GM23338 (cell line): ENCODE measurements around the gene TP53I3. TPM values are rescaled to one million over a fixed set of nuclear protein-coding genes. Genes with fewer than 3 reads are reported as not detected.
"Not testable (repeated sequence)": the region's sequence is repeated elsewhere in the genome, so short reads cannot be mapped to it uniquely, and the experiment has no call there.

Source experiments
- ATAC-seq: fragments of 200-7000 bp; cut with Tn5 transposase; 3 replicates; pipeline ENCODE4 v1.9.1; 2020
- DNase-seq: peaks from one replicate; pipeline ENCODE4 v3.0.0-alpha.2; 2015; ENCODE audit warnings: low spot score
- H2AFZ ChIP-seq: fragments of 200-600 bp; sonication (generic); 2 replicates; pipeline ENCODE4 v1.8.0; 2016; ENCODE audit warnings: antibody characterized with exemption, mild to moderate bottlenecking, moderate library complexity
- H3F3A ChIP-seq: fragments of 200-600 bp; sonication (generic); replicated peaks from 2 replicates; pipeline ENCODE4 v1.8.0; 2017; ENCODE audit warnings: antibody characterized with exemption, mixed run types, low read depth
- H3K27ac ChIP-seq: fragments of 200-600 bp; sonication (generic); 2 replicates; pipeline ENCODE4 v1.6.1; 2016; ENCODE audit warnings: low read depth
- H3K27me3 ChIP-seq: fragments of 200-600 bp; sonication (generic); 2 replicates; pipeline ENCODE4 v1.8.0; 2016; ENCODE audit warnings: mild to moderate bottlenecking, mixed run types, moderate library complexity; ENCODE audit not compliant: insufficient read depth
- H3K36me3 ChIP-seq: fragments of 200-600 bp; sonication (generic); 2 replicates; pipeline ENCODE4 v1.8.0; 2016; ENCODE audit warnings: mild to moderate bottlenecking; ENCODE audit not compliant: insufficient read depth
- H3K4me1 ChIP-seq: fragments of 200-600 bp; sonication (generic); 2 replicates; pipeline ENCODE4 v1.8.0; 2016; ENCODE audit warnings: mild to moderate bottlenecking, moderate library complexity; ENCODE audit not compliant: insufficient read depth
- H3K4me2 ChIP-seq: fragments of 200-600 bp; sonication (generic); 2 replicates; pipeline ENCODE4 v1.7.1; 2017; ENCODE audit warnings: mixed run types
- H3K4me3 ChIP-seq: fragments of 200-600 bp; sonication (generic); 2 replicates; pipeline ENCODE4 v1.6.1; 2016; ENCODE audit warnings: mixed run types
- H3K79me2 ChIP-seq: fragments of 200-600 bp; sonication (generic); replicated peaks from 2 replicates; pipeline ENCODE4 v1.8.0; 2017; ENCODE audit warnings: mild to moderate bottlenecking; ENCODE audit not compliant: insufficient read depth
- H3K9me2 ChIP-seq: fragments of 200-600 bp; sonication (generic); 2 replicates; pipeline ENCODE4 v1.8.0; 2017; ENCODE audit not compliant: insufficient read depth
- H4K20me1 ChIP-seq: fragments of 200-600 bp; sonication (generic); replicated peaks from 2 replicates; pipeline ENCODE4 v1.8.0; 2017; ENCODE audit warnings: mild to moderate bottlenecking; ENCODE audit not compliant: insufficient read depth
- H3K27ac Mint-ChIP-seq: 2 replicates; pipeline ENCODE4 v1.8.0; 2020; ENCODE audit warnings: inconsistent platforms, mild to moderate bottlenecking, moderate library complexity, mixed read lengths
- H3K27me3 Mint-ChIP-seq: 3 replicates; pipeline ENCODE4 v1.8.0; 2022; ENCODE audit warnings: low read depth, mild to moderate bottlenecking, moderate library complexity, mixed read lengths, inconsistent platforms; ENCODE audit not compliant: insufficient read depth, poor library complexity
- H3K36me3 Mint-ChIP-seq: 3 replicates; pipeline ENCODE4 v1.8.0; 2021; ENCODE audit warnings: low read depth, mild to moderate bottlenecking, inconsistent platforms, moderate library complexity, mixed read lengths
- H3K4me1 Mint-ChIP-seq: 3 replicates; pipeline ENCODE4 v1.8.0; 2020; ENCODE audit warnings: mild to moderate bottlenecking, inconsistent platforms, mixed read lengths
- H3K4me3 Mint-ChIP-seq: 3 replicates; pipeline ENCODE4 v1.8.0; 2021; ENCODE audit warnings: moderate library complexity, mild to moderate bottlenecking, inconsistent platforms, mixed read lengths
- H3K9me3 Mint-ChIP-seq: 3 replicates; pipeline ENCODE4 v1.8.0; 2020; ENCODE audit warnings: moderate library complexity, mild to moderate bottlenecking, inconsistent platforms, mixed read lengths
- EZH2phosphoT487 ChIP-seq: fragments of 200-600 bp; sonication (generic); IDR thresholded peaks from one replicate; pipeline ENCODE4 v1.8.1; 2018; ENCODE audit warnings: antibody characterized with exemption; ENCODE audit not compliant: unreplicated experiment
- JUNB ChIP-seq: IDR thresholded peaks from one replicate; pipeline ENCODE4 v1.6.1; 2016; ENCODE audit warnings: antibody characterized with exemption; ENCODE audit not compliant: unreplicated experiment
- POLR2AphosphoS5 ChIP-seq: IDR thresholded peaks from 2 replicates; pipeline ENCODE4 v1.6.1; 2016; ENCODE audit warnings: antibody characterized with exemption, low read depth
- STAT1 ChIP-seq: IDR thresholded peaks from one replicate; pipeline ENCODE4 v1.6.1; 2016; ENCODE audit warnings: antibody characterized with exemption; ENCODE audit not compliant: unreplicated experiment
- ZNF114 ChIP-seq: fragments of 250-450 bp; sonication (Bioruptor Pico); IDR thresholded peaks from 2 replicates; pipeline ENCODE4 v1.5.0; 2020; ENCODE audit warnings: mild to moderate bottlenecking, moderate library complexity
- ZNF331 ChIP-seq: fragments of 250-450 bp; sonication (Bioruptor Pico); IDR thresholded peaks from 2 replicates; pipeline ENCODE4 v1.5.0; 2020; ENCODE audit warnings: low read depth, mild to moderate bottlenecking, moderate library complexity
- polyA plus RNA-seq: library from polyadenylated mRNA; unstranded; fragments of >200 nt; fragmentation: Nextera tagmentation; extraction: Ambion mirVana; gene quantifications from 2 replicates; pipeline ENCODE4 v1.2.1, GENCODE V29; 2016
- total RNA-seq: library from RNA; depleted of rRNA; stranded (reverse); fragments of >200 nt; shearing (Covaris generic); gene quantifications from 2 replicates; pipeline ENCODE4 v1.2.3, GENCODE V29; 2014
- TF ChIP-seq, protein P1 (sequence below): IDR thresholded peaks from 2 replicates; pipeline ENCODE4 v1.6.1; 2016; ENCODE audit warnings: antibody characterized with exemption
- TF ChIP-seq, protein P2 (sequence below), 2 experiments: fragments of 200-600 bp in 1 of 2; sonication (generic) in 1 of 2; conservative IDR thresholded peaks; 2 replicates each; pipeline versions ENCODE4 v1.5.1 to v1.6.1; 2016 to 2017; ENCODE audit warnings: antibody characterized with exemption in 2 of 2, low read depth in 2 of 2, mild to moderate bottlenecking in 2 of 2, moderate library complexity in 1 of 2
- TF ChIP-seq, protein P3 (sequence below): fragments of 250-450 bp; sonication (Bioruptor Pico); IDR thresholded peaks from 2 replicates; pipeline ENCODE4 v1.5.0; 2020; ENCODE audit warnings: mild to moderate bottlenecking, moderate library complexity

Gene TP53I3
- total and polyA plus RNA-seq, 2 experiments from 2014 or later = 27.8 to 36.5 TPM

DNA sequence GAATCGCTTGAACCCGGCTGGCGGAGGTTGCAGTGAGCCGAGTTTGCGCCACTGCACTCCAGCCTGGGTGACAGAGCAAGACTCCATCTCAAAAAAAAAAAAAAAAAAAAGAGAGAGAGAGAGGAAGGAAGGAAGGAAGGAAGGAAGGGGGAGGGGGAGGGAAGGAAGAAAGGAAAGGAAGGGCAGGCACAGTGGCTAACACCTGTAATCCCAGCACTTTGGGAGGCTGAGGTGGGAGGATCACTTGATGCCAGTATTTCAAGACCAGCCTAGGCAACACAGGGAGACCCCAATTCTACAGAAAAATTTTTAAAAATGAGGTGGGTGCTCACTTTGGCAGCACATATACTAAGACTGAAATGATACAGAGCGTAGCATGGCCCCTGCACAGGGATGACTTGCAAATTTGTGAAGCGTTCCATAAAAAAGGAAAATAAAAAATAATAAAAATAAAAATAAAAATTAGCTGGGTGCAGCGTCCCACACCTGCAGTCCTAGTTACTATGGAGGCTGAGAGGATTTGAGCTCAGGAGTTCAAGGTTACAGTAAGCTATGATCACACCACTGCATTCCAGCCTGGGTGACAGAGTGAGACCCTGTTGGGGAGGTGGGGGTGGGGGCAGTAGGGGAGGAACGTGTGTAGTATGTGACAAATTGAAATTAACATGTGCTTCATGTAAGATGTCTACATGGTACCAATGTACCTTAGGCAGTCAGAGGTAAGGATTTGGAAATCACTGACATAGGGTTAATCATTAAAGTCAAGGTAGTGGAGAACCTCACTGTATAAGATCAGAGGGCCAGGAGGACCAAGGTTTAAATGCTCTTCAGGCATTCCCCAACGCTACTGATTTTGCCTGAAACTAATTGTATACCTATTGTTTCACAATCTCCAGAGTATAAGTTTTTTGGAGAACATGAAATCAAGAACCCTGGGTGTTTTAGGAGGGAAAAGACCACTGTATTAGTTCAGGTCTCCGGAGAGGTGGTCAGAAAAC, 38.8 kb downstream of the TP53I3 start:
- H3K4me1 Mint-ChIP-seq = peaks cover 22% of the 10 kb centered on the region
- H3K27ac Mint-ChIP-seq = no peak overlapping the region
- Histone ChIP-seq H3K79me2 (peaks cover 66% of the 10 kb centered on the region), H3K27ac (no peak overlapping the region), H3K4me3 (peak overlapping the region; percentile 64), H3F3A (peaks cover 20% of the 10 kb centered on the region; the same call in 1 of the 2 replicates), H4K20me1 (no peaks in the 10 kb centered on the region; the same call in none of the 2 replicates), H3K4me1 (peaks cover 28% of the 10 kb centered on the region), H2AFZ (no peak overlapping the region), H3K36me3 (no peaks in the 10 kb centered on the region), H3K27me3 (no peaks in the 10 kb centered on the region), H3K9me2 (no peaks in the 10 kb centered on the region), H3K4me2 (peak overlapping the region; percentile 88)
- peak overlapping the region; percentile 96 for H3K4me3 Mint-ChIP-seq
- ATAC-seq (no peak), DNase-seq (no peak)
- no peaks in the 10 kb centered on the region for H3K9me3 Mint-ChIP-seq
- peaks cover 7% of the 10 kb centered on the region for H3K36me3 Mint-ChIP-seq
- H3K27me3 Mint-ChIP-seq = peaks cover 8% of the 10 kb centered on the region
- TF ChIP-seq, protein P1, sequence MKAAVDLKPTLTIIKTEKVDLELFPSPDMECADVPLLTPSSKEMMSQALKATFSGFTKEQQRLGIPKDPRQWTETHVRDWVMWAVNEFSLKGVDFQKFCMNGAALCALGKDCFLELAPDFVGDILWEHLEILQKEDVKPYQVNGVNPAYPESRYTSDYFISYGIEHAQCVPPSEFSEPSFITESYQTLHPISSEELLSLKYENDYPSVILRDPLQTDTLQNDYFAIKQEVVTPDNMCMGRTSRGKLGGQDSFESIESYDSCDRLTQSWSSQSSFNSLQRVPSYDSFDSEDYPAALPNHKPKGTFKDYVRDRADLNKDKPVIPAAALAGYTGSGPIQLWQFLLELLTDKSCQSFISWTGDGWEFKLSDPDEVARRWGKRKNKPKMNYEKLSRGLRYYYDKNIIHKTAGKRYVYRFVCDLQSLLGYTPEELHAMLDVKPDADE = no peak
- TF ChIP-seq JUNB (no peak), ZNF331 (CRISPR knock-in tag) (no peak), EZH2phosphoT487 (no peak), POLR2AphosphoS5 (no peak), ZNF114 (no peak), STAT1 (no peak)
- TF ChIP-seq, protein P2, sequence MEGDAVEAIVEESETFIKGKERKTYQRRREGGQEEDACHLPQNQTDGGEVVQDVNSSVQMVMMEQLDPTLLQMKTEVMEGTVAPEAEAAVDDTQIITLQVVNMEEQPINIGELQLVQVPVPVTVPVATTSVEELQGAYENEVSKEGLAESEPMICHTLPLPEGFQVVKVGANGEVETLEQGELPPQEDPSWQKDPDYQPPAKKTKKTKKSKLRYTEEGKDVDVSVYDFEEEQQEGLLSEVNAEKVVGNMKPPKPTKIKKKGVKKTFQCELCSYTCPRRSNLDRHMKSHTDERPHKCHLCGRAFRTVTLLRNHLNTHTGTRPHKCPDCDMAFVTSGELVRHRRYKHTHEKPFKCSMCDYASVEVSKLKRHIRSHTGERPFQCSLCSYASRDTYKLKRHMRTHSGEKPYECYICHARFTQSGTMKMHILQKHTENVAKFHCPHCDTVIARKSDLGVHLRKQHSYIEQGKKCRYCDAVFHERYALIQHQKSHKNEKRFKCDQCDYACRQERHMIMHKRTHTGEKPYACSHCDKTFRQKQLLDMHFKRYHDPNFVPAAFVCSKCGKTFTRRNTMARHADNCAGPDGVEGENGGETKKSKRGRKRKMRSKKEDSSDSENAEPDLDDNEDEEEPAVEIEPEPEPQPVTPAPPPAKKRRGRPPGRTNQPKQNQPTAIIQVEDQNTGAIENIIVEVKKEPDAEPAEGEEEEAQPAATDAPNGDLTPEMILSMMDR (conservative IDR thresholded peaks at IDR 0.05; ENCODE audit: low read depth in 2 of 2) = no peak
- TF ChIP-seq, protein P3, sequence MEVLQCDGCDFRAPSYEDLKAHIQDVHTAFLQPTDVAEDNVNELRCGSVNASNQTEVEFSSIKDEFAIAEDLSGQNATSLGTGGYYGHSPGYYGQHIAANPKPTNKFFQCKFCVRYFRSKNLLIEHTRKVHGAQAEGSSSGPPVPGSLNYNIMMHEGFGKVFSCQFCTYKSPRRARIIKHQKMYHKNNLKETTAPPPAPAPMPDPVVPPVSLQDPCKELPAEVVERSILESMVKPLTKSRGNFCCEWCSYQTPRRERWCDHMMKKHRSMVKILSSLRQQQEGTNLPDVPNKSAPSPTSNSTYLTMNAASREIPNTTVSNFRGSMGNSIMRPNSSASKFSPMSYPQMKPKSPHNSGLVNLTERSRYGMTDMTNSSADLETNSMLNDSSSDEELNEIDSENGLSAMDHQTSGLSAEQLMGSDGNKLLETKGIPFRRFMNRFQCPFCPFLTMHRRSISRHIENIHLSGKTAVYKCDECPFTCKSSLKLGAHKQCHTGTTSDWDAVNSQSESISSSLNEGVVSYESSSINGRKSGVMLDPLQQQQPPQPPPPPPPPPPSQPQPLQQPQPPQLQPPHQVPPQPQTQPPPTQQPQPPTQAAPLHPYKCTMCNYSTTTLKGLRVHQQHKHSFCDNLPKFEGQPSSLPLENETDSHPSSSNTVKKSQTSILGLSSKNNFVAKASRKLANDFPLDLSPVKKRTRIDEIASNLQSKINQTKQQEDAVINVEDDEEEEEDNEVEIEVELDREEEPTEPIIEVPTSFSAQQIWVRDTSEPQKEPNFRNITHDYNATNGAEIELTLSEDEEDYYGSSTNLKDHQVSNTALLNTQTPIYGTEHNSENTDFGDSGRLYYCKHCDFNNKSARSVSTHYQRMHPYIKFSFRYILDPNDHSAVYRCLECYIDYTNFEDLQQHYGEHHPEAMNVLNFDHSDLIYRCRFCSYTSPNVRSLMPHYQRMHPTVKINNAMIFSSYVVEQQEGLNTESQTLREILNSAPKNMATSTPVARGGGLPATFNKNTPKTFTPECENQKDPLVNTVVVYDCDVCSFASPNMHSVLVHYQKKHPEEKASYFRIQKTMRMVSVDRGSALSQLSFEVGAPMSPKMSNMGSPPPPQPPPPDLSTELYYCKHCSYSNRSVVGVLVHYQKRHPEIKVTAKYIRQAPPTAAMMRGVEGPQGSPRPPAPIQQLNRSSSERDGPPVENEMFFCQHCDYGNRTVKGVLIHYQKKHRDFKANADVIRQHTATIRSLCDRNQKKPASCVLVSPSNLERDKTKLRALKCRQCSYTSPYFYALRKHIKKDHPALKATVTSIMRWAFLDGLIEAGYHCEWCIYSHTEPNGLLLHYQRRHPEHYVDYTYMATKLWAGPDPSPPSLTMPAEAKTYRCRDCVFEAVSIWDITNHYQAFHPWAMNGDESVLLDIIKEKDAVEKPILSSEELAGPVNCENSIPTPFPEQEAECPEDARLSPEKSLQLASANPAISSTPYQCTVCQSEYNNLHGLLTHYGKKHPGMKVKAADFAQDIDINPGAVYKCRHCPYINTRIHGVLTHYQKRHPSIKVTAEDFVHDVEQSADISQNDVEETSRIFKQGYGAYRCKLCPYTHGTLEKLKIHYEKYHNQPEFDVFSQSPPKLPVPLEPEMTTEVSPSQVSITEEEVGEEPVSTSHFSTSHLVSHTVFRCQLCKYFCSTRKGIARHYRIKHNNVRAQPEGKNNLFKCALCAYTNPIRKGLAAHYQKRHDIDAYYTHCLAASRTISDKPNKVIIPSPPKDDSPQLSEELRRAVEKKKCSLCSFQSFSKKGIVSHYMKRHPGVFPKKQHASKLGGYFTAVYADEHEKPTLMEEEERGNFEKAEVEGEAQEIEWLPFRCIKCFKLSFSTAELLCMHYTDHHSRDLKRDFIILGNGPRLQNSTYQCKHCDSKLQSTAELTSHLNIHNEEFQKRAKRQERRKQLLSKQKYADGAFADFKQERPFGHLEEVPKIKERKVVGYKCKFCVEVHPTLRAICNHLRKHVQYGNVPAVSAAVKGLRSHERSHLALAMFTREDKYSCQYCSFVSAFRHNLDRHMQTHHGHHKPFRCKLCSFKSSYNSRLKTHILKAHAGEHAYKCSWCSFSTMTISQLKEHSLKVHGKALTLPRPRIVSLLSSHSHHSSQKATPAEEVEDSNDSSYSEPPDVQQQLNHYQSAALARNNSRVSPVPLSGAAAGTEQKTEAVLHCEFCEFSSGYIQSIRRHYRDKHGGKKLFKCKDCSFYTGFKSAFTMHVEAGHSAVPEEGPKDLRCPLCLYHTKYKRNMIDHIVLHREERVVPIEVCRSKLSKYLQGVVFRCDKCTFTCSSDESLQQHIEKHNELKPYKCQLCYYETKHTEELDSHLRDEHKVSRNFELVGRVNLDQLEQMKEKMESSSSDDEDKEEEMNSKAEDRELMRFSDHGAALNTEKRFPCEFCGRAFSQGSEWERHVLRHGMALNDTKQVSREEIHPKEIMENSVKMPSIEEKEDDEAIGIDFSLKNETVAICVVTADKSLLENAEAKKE (CRISPR knock-in tag) = no peak

DNA sequence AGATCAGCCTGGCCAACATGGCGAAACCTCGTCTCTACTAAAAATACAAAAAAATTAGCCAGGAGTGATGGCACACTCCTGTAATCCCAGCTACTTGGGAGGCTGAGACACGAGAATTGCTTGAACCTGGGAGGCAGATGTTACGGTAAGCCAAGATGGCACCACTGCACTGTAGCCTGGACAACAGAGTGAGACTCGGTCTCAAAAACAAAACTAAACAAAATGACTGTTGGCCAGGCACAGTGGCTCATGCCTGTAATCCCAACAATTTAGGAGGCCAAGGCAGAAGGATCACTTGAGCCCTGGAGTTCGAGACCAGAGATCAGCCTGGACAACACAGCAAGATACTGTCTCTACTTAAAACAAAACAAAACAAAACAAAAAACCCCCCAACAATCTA, 41.5 kb downstream of the TP53I3 start:
- Mint-ChIP-seq H3K4me1 (peaks cover 17% of the 10 kb centered on the region), H3K36me3 (peaks cover 20% of the 10 kb centered on the region)
- H3K4me3 ChIP-seq, H3K27ac ChIP-seq, H3K4me3 Mint-ChIP-seq, ATAC-seq, H3K4me2 ChIP-seq, DNase-seq, H3K9me3 Mint-ChIP-seq, H3K9me2 ChIP-seq, H2AFZ ChIP-seq, H4K20me1 ChIP-seq, H3K27me3 Mint-ChIP-seq, H3K27ac Mint-ChIP-seq, H3K27me3 ChIP-seq, H3F3A ChIP-seq: not testable (repeated sequence)
- H3K79me2 ChIP-seq = peaks cover 83% of the 10 kb centered on the region
- H3K36me3 ChIP-seq = peaks cover 11% of the 10 kb centered on the region
- peaks cover 16% of the 10 kb centered on the region for H3K4me1 ChIP-seq
